CD4-positive, CD25-positive, alpha-beta regulatory T cell (primary cell): ENCODE results near the gene OAS3. TPM values are rescaled to one million over a fixed set of nuclear protein-coding genes. Genes with fewer than 3 reads are reported as not detected.
"Not testable (repeated sequence)": the region's sequence is repeated elsewhere in the genome, so short reads cannot be mapped to it uniquely, and the experiment has no call there.

ENCODE experiments used
- ATAC-seq, 2 donors: fragments of 150-1000 bp; cut with Tn5 transposase; one replicate each; pipeline ENCODE4 v1.10.0; 2021; ENCODE audit warnings: low read depth in 2 of 2, moderate number of reproducible peaks in 2 of 2, moderate library complexity in 1 of 2
- DNase-seq, 3 donors: peaks; one replicate each; pipeline versions ENCODE4 v3.0.0 to v3.0.0-alpha.2; 2012 to 2022; ENCODE audit warnings: mixed read lengths in 1 of 3
- H3K27ac ChIP-seq: one replicate; pipeline ENCODE4 v1.7.0; 2013; ENCODE audit warnings: mild to moderate bottlenecking, low read length; ENCODE audit not compliant: insufficient read depth, poor library complexity, severe bottlenecking
- H3K27me3 ChIP-seq: one replicate; pipeline ENCODE4 v1.7.0; 2013; ENCODE audit warnings: low read length; ENCODE audit not compliant: control insufficient read depth, insufficient read depth
- H3K36me3 ChIP-seq: one replicate; pipeline ENCODE4 v1.7.0; 2013; ENCODE audit warnings: mild to moderate bottlenecking, low read length, moderate library complexity; ENCODE audit not compliant: control insufficient read depth, insufficient read depth
- H3K4me1 ChIP-seq: 2 replicates; pipeline ENCODE4 v1.7.0; 2013; ENCODE audit warnings: mild to moderate bottlenecking, low read length; ENCODE audit not compliant: insufficient read depth, control insufficient read depth, poor library complexity, severe bottlenecking
- H3K4me3 ChIP-seq: one replicate; pipeline ENCODE4 v1.7.0; 2013; ENCODE audit warnings: low read depth, mild to moderate bottlenecking, low read length, moderate library complexity
- H3K9me3 ChIP-seq, 2 experiments: 1 replicate in 1 of 2; 2 replicates in 1 of 2; pipeline ENCODE4 v1.7.0; 2013; ENCODE audit warnings: low read length in 2 of 2, mild to moderate bottlenecking in 1 of 2, moderate library complexity in 1 of 2; ENCODE audit not compliant: control insufficient read depth in 2 of 2
- H3K27ac Mint-ChIP-seq, 3 donors: one replicate each; pipeline ENCODE4 v1.8.0; 2020 to 2022; ENCODE audit warnings: mild to moderate bottlenecking in 3 of 3, mixed read lengths in 3 of 3, moderate library complexity in 2 of 3
- H3K27me3 Mint-ChIP-seq: one replicate; pipeline ENCODE4 v1.8.0; 2022; ENCODE audit warnings: mild to moderate bottlenecking, mixed read lengths
- H3K36me3 Mint-ChIP-seq: one replicate; pipeline ENCODE4 v1.8.0; 2020; ENCODE audit warnings: mixed read lengths
- H3K4me1 Mint-ChIP-seq, 4 donors: one replicate each; pipeline ENCODE4 v1.8.0; 2020 to 2022; ENCODE audit warnings: mixed read lengths in 4 of 4, mild to moderate bottlenecking in 1 of 4
- H3K4me3 Mint-ChIP-seq, 4 donors: one replicate each; pipeline ENCODE4 v1.8.0; 2020 to 2022; ENCODE audit warnings: mild to moderate bottlenecking in 4 of 4, mixed read lengths in 4 of 4, moderate library complexity in 3 of 4
- H3K9me3 Mint-ChIP-seq, 7 donors: one replicate each; pipeline ENCODE4 v1.8.0; 2020 to 2022; ENCODE audit warnings: mixed read lengths in 7 of 7, mild to moderate bottlenecking in 3 of 7, moderate library complexity in 2 of 7
- polyA plus RNA-seq, 4 donors: library from polyadenylated mRNA; unstranded; fragments of 300-500 nt; fragmentation: Illumina TruSeq; gene quantifications; one replicate each; pipeline ENCODE4 v1.2.3, GENCODE V29; 2021
- total RNA-seq: library from RNA; stranded (reverse); gene quantifications from one replicate; pipeline ENCODE4 v1.2.3, GENCODE V29; 2022

The OAS3 gene
- total and polyA plus RNA-seq, 5 donors from 2014 or later: 12.2 to 36.5 (median 16.7) TPM

- Mint-ChIP-seq H3K27ac (peak overlapping the region; percentile 14 to 83 (median 56)), H3K4me1 (peaks cover 22 to 77% (median 53%) of the 10 kb centered on the region in 4 donors), H3K27me3 (no peaks in the 10 kb centered on the region), H3K36me3 (peaks cover 81% of the 10 kb centered on the region), H3K4me3 (no peak overlapping the region), H3K9me3 (peaks cover 0 to 14% (median 5%) of the 10 kb centered on the region in 7 donors)
- peaks cover 10 to 16% of the 10 kb centered on the region in 2 experiments for H3K9me3 ChIP-seq
- H3K36me3 ChIP-seq: peaks cover 81% of the 10 kb centered on the region
- no peak overlapping the region for H3K27ac ChIP-seq
- H3K27me3 ChIP-seq: no peaks in the 10 kb centered on the region
- H3K4me1 ChIP-seq: peaks cover 26% of the 10 kb centered on the region
- H3K4me3 ChIP-seq: no peak overlapping the region
- ATAC-seq (no peak), DNase-seq (peak in 1 of 3 donors; percentile 67)
These were observed 50.0 kb downstream of the OAS3 start for GRCh38 chr12:112988224-112988623.

GRCh38 chr12:112988823-112989385, 50.6 kb downstream of the OAS3 start:
- not testable (repeated sequence) for DNase-seq, H3K27ac ChIP-seq, ATAC-seq, H3K4me3 ChIP-seq, H3K27me3 ChIP-seq, H3K4me3 Mint-ChIP-seq, H3K27me3 Mint-ChIP-seq
- Mint-ChIP-seq H3K27ac (peak overlapping the region in 2 of 3 donors; percentile 76 to 77), H3K4me1 (peaks cover 22 to 72% (median 52%) of the 10 kb centered on the region in 4 donors), H3K36me3 (peaks cover 77% of the 10 kb centered on the region), H3K9me3 (peaks cover 0 to 14% (median 5%) of the 10 kb centered on the region in 7 donors)
- H3K36me3 ChIP-seq: peaks cover 79% of the 10 kb centered on the region
- H3K4me1 ChIP-seq: peaks cover 20% of the 10 kb centered on the region
- peaks cover 10 to 12% of the 10 kb centered on the region in 2 experiments for H3K9me3 ChIP-seq

GRCh38 chr12:112989806-112990205, 51.5 kb downstream of the OAS3 start:
- ATAC-seq: no peak
- peaks cover 0 to 7% (median 2%) of the 10 kb centered on the region in 7 donors for H3K9me3 Mint-ChIP-seq
- Histone ChIP-seq H3K27ac (no peak overlapping the region), H3K4me1 (peaks cover 20% of the 10 kb centered on the region), H3K9me3 (peaks cover 5% of the 10 kb centered on the region in 2 experiments), H3K4me3 (no peak overlapping the region), H3K36me3 (peaks cover 72% of the 10 kb centered on the region), H3K27me3 (no peaks in the 10 kb centered on the region)
- H3K36me3 Mint-ChIP-seq: peaks cover 73% of the 10 kb centered on the region
- no peak overlapping the region for H3K4me3 Mint-ChIP-seq
- peaks cover 15 to 67% (median 46%) of the 10 kb centered on the region in 4 donors for H3K4me1 Mint-ChIP-seq
- DNase-seq: no peak
- peak overlapping the region; percentile 66 to 89 (median 76) for H3K27ac Mint-ChIP-seq
- H3K27me3 Mint-ChIP-seq: no peaks in the 10 kb centered on the region

- H3K27ac ChIP-seq: no peak overlapping the region
These were observed 54.5 kb downstream of the OAS3 start for GRCh38 chr12:112992541-112993398.

DNA sequence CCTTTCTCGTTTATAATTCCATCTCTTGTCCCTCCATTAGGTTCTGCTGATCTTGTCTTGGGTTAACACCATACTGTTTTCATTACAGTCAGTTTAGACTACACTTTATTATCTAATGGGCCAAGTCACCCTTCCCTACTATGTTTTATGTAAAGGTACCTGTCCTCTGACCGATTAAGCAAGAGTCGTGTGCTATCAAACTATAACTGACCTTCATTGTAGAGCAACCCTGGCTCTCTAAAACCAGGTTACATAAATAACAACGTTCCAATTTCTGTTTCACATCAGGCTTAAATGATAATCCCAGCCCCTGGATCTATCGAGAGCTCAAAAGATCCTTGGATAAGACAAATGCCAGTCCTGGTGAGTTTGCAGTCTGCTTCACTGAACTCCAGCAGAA, 56.7 kb downstream of the OAS3 start:
- Mint-ChIP-seq H3K9me3 (peaks cover 0 to 6% (median 0%) of the 10 kb centered on the region in 7 donors), H3K27me3 (no peaks in the 10 kb centered on the region), H3K36me3 (peaks cover 83% of the 10 kb centered on the region), H3K4me1 (peaks cover 5 to 36% (median 15%) of the 10 kb centered on the region in 4 donors), H3K27ac (no peak overlapping the region), H3K4me3 (no peak overlapping the region)
- no peak for ATAC-seq
- Histone ChIP-seq H3K27me3 (no peaks in the 10 kb centered on the region), H3K36me3 (peaks cover 80% of the 10 kb centered on the region), H3K4me1 (peaks cover 3% of the 10 kb centered on the region), H3K4me3 (no peak overlapping the region), H3K27ac (no peak overlapping the region), H3K9me3 (peaks cover 3 to 5% of the 10 kb centered on the region in 2 experiments)
- no peak for DNase-seq

More at GRCh38 chr12:112992541-112993398, 54.5 kb downstream of the OAS3 start:
- Histone ChIP-seq H3K4me3 (no peak overlapping the region), H3K27me3 (no peaks in the 10 kb centered on the region), H3K36me3 (peaks cover 80% of the 10 kb centered on the region), H3K4me1 (peaks cover 9% of the 10 kb centered on the region), H3K9me3 (peaks cover 0 to 3% of the 10 kb centered on the region in 2 experiments)
- H3K4me1 Mint-ChIP-seq: peaks cover 11 to 52% (median 30%) of the 10 kb centered on the region in 4 donors
- DNase-seq: peak in 2 of 3 donors; percentile 47 to 62
- H3K9me3 Mint-ChIP-seq: peaks cover 0 to 2% (median 0%) of the 10 kb centered on the region in 7 donors
- ATAC-seq: peak; percentile 69 to 73
- peak overlapping the region in 1 of 3 donors; percentile 70 for H3K27ac Mint-ChIP-seq
- no peaks in the 10 kb centered on the region for H3K27me3 Mint-ChIP-seq
- H3K36me3 Mint-ChIP-seq: peaks cover 81% of the 10 kb centered on the region
- no peak overlapping the region for H3K4me3 Mint-ChIP-seq

DNA sequence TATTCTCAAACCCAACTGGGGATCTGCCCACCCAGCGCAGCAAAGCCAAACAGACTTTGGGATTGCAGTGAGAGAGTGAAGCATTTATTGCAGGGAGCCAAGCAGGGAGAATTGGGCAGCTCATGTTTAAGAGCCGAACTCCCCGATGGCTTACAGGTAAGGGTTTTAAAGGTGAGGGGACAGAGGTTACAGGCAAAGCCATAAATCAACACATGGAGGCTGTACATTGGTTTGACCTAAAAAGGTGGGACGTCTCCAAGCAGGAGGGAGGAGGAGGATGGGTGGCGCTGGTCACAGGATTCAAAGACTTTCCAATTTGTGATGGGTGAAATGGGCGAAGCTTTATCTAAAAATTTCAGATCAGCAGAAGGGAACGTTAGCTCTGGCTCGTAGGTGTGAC, 58.2 kb downstream of the OAS3 start:
- Histone ChIP-seq H3K27ac (no peak overlapping the region), H3K4me3 (no peak overlapping the region), H3K27me3 (no peaks in the 10 kb centered on the region), H3K36me3 (peaks cover 78% of the 10 kb centered on the region), H3K4me1 (peaks cover 3% of the 10 kb centered on the region), H3K9me3 (peaks cover 3 to 5% of the 10 kb centered on the region in 2 experiments)
- Mint-ChIP-seq H3K36me3 (peaks cover 74% of the 10 kb centered on the region), H3K4me1 (peaks cover 5 to 34% (median 12%) of the 10 kb centered on the region in 4 donors), H3K9me3 (peaks cover 0 to 6% (median 0%) of the 10 kb centered on the region in 7 donors), H3K27me3 (no peaks in the 10 kb centered on the region), H3K27ac (no peak overlapping the region), H3K4me3 (no peak overlapping the region)
- ATAC-seq (no peak), DNase-seq (no peak)

DNA sequence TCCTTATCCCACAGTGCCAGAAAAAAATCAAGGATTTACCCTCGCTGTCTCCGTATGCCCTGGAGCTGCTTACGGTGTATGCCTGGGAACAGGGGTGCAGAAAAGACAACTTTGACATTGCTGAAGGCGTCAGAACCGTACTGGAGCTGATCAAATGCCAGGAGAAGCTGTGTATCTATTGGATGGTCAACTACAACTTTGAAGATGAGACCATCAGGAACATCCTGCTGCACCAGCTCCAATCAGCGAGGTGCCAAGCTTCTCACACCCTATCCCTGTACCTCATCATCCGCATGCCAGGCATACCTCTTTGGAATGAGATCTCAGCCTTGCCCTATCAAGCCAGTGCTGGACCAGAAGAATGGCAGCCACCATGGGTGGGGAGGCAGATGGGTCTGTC, 59.2 kb downstream of the OAS3 start:
- peaks cover 81% of the 10 kb centered on the region for H3K36me3 ChIP-seq
- Mint-ChIP-seq H3K36me3 (peaks cover 64% of the 10 kb centered on the region), H3K4me3 (no peak overlapping the region), H3K9me3 (peaks cover 0 to 4% (median 0%) of the 10 kb centered on the region in 7 donors), H3K4me1 (peaks cover 5 to 34% (median 10%) of the 10 kb centered on the region in 4 donors), H3K27me3 (no peaks in the 10 kb centered on the region), H3K27ac (peak overlapping the region in 2 of 3 donors; percentile 9 to 69)
- ATAC-seq: no peak
- H3K9me3 ChIP-seq: peaks cover 2 to 5% of the 10 kb centered on the region in 2 experiments
- DNase-seq: no peak
- no peak overlapping the region for H3K27ac ChIP-seq
- peaks cover 3% of the 10 kb centered on the region for H3K4me1 ChIP-seq
- H3K4me3 ChIP-seq: no peak overlapping the region
- H3K27me3 ChIP-seq: no peaks in the 10 kb centered on the region
